Mononuclear cell (primary cell): ENCODE data around the gene SIGLEC5. TPM values are rescaled to one million over a fixed set of nuclear protein-coding genes. Genes with fewer than 3 reads are reported as not detected.
A peak's percentile ranks its signal among the peaks of the same experiment; 100 is the strongest.

Experiments used
- H3K27me3 ChIP-seq: 2 replicates; pipeline ENCODE4 v1.6.0; 2011; ENCODE audit warnings: low read length, control low read depth; ENCODE audit not compliant: insufficient read depth
- H3K4me1 ChIP-seq: 2 replicates; pipeline ENCODE4 v1.5.1; 2011; ENCODE audit warnings: mild to moderate bottlenecking, low read length, control low read depth; ENCODE audit not compliant: insufficient read depth
- H3K4me3 ChIP-seq: 2 replicates; pipeline ENCODE4 v1.5.1; 2011; ENCODE audit warnings: mild to moderate bottlenecking, low read length, moderate library complexity
- H3K9me3 ChIP-seq: 2 replicates; pipeline ENCODE4 v1.5.1; 2011; ENCODE audit warnings: low read depth, mild to moderate bottlenecking, control low read depth, low read length
- total RNA-seq: library from RNA; depleted of rRNA; stranded (reverse); fragments of >200 nt; gene quantifications from one replicate; pipeline ENCODE4 v1.2.3, GENCODE V29; 2012

SIGLEC5 gene
- total RNA-seq, 1 donor, result not detected

GRCh38 chr19:51644636-51645271 lies 14.6 kb upstream of the SIGLEC5 start:
- Histone ChIP-seq H3K4me3 (peak overlapping the region; percentile 54), H3K4me1 (peaks cover 69% of the 10 kb centered on the region), H3K27me3 (no peaks in the 10 kb centered on the region), H3K9me3 (no peaks in the 10 kb centered on the region)

- no peaks in the 10 kb centered on the region for H3K9me3 ChIP-seq
- H3K4me1 ChIP-seq, result peaks cover 52% of the 10 kb centered on the region
- no peaks in the 10 kb centered on the region for H3K27me3 ChIP-seq
- no peak overlapping the region for H3K4me3 ChIP-seq
These were observed 11.4 kb upstream of the SIGLEC5 start for GRCh38 chr19:51641648-51642047.

GRCh38 chr19:51640386-51640785 lies 10.2 kb upstream of the SIGLEC5 start:
- Histone ChIP-seq H3K27me3 (no peaks in the 10 kb centered on the region), H3K4me1 (peaks cover 59% of the 10 kb centered on the region), H3K9me3 (no peaks in the 10 kb centered on the region), H3K4me3 (no peak overlapping the region)

GRCh38 chr19:51639916-51640315 lies 9.7 kb upstream of the SIGLEC5 start:
- no peak overlapping the region for H3K4me3 ChIP-seq
- H3K27me3 ChIP-seq, result no peaks in the 10 kb centered on the region
- peaks cover 63% of the 10 kb centered on the region for H3K4me1 ChIP-seq
- H3K9me3 ChIP-seq, result no peaks in the 10 kb centered on the region

GRCh38 chr19:51637362-51637978 lies 7.3 kb upstream of the SIGLEC5 start:
- no peak overlapping the region for H3K4me3 ChIP-seq
- H3K9me3 ChIP-seq, result no peaks in the 10 kb centered on the region
- H3K27me3 ChIP-seq, result no peaks in the 10 kb centered on the region
- H3K4me1 ChIP-seq, result peaks cover 42% of the 10 kb centered on the region

- no peaks in the 10 kb centered on the region for H3K9me3 ChIP-seq
- peaks cover 48% of the 10 kb centered on the region for H3K4me1 ChIP-seq
- no peaks in the 10 kb centered on the region for H3K27me3 ChIP-seq
- H3K4me3 ChIP-seq, result no peak overlapping the region
These were observed 1.9 kb upstream of the SIGLEC5 start for GRCh38 chr19:51632126-51632525.

- H3K4me1 ChIP-seq, result peaks cover 32% of the 10 kb centered on the region
- no peaks in the 10 kb centered on the region for H3K9me3 ChIP-seq
- H3K4me3 ChIP-seq, result peak overlapping the region; percentile 36
- no peaks in the 10 kb centered on the region for H3K27me3 ChIP-seq
These were observed 1.9 kb downstream of the SIGLEC5 start for GRCh38 chr19:51628153-51628939.

GRCh38 chr19:51627491-51628138 lies 2.6 kb downstream of the SIGLEC5 start:
- H3K9me3 ChIP-seq, result no peaks in the 10 kb centered on the region
- H3K27me3 ChIP-seq, result no peaks in the 10 kb centered on the region
- H3K4me1 ChIP-seq, result peaks cover 32% of the 10 kb centered on the region
- peak overlapping the region; percentile 36 for H3K4me3 ChIP-seq

GRCh38 chr19:51626675-51627074 lies 3.5 kb downstream of the SIGLEC5 start:
- Histone ChIP-seq H3K4me1 (peaks cover 32% of the 10 kb centered on the region), H3K9me3 (no peaks in the 10 kb centered on the region), H3K27me3 (no peaks in the 10 kb centered on the region), H3K4me3 (peak overlapping the region; percentile 36)

GRCh38 chr19:51621178-51621577 lies 9.0 kb downstream of the SIGLEC5 start:
- Histone ChIP-seq H3K9me3 (no peaks in the 10 kb centered on the region), H3K27me3 (no peaks in the 10 kb centered on the region), H3K4me3 (no peak overlapping the region), H3K4me1 (peaks cover 13% of the 10 kb centered on the region)

- H3K27me3 ChIP-seq, result no peaks in the 10 kb centered on the region
- H3K4me3 ChIP-seq, result no peak overlapping the region
- H3K4me1 ChIP-seq, result peaks cover 7% of the 10 kb centered on the region
- no peaks in the 10 kb centered on the region for H3K9me3 ChIP-seq
These were observed 14.2 kb downstream of the SIGLEC5 start for GRCh38 chr19:51615991-51616390.

- Histone ChIP-seq H3K9me3 (no peaks in the 10 kb centered on the region), H3K4me1 (no peaks in the 10 kb centered on the region), H3K4me3 (no peak overlapping the region), H3K27me3 (no peaks in the 10 kb centered on the region)
These were observed 15.4 kb downstream of the SIGLEC5 start for GRCh38 chr19:51614789-51615188.

GRCh38 chr19:51610576-51610975 lies 19.6 kb downstream of the SIGLEC5 start:
- Histone ChIP-seq H3K9me3 (no peaks in the 10 kb centered on the region), H3K4me1 (peaks cover 25% of the 10 kb centered on the region), H3K4me3 (no peak overlapping the region), H3K27me3 (no peaks in the 10 kb centered on the region)

GRCh38 chr19:51607920-51608562 lies 22.2 kb downstream of the SIGLEC5 start:
- no peak overlapping the region for H3K4me3 ChIP-seq
- no peaks in the 10 kb centered on the region for H3K9me3 ChIP-seq
- H3K27me3 ChIP-seq, result no peaks in the 10 kb centered on the region
- peaks cover 25% of the 10 kb centered on the region for H3K4me1 ChIP-seq

- Histone ChIP-seq H3K27me3 (no peaks in the 10 kb centered on the region), H3K9me3 (no peaks in the 10 kb centered on the region), H3K4me3 (no peak overlapping the region), H3K4me1 (peaks cover 25% of the 10 kb centered on the region)
These were observed 23.1 kb downstream of the SIGLEC5 start for GRCh38 chr19:51607077-51607476.
